Measurements from ENCODE around the gene HNRNPL.
"Not testable (repeated sequence)": the region's sequence is repeated elsewhere in the genome, so short reads cannot be mapped to it uniquely, and the experiment has no call there.

HNRNPL gene

GRCh38 chr19:38815059-38816001 is 34.5 kb downstream of the HNRNPL start:
- Histone ChIP-seq H3K9ac (ENCODE audit: low read length) (no peak overlapping the region), H2AFZ (ENCODE audit: low read length) (no peak overlapping the region), H3K27ac (ENCODE audit: low read length) (no peak overlapping the region), H3K79me2 (ENCODE audit: low read length) (no peaks in the 10 kb centered on the region), H4K20me1 (ENCODE audit: insufficient read depth, low read length) (no peaks in the 10 kb centered on the region), H3K9me3 (replicated peaks; ENCODE audit: insufficient read depth, low read length) (no peaks in the 10 kb centered on the region), H3F3A (ENCODE audit: insufficient read depth, low read length) (no peaks in the 10 kb centered on the region), H3K27me3 (replicated peaks; ENCODE audit: insufficient read depth, low read length) (no peaks in the 10 kb centered on the region), H3K4me3 (ENCODE audit: low read length) (no peak overlapping the region), H3K4me2 (ENCODE audit: low read depth, low read length) (no peak overlapping the region), H3K9me2 (replicated peaks; ENCODE audit: insufficient read depth, low read length) (no peaks in the 10 kb centered on the region), H3K36me3 (replicated peaks; ENCODE audit: insufficient read depth, low read length) (no peaks in the 10 kb centered on the region), H3K4me1 (ENCODE audit: low read length) (no peaks in the 10 kb centered on the region)
- DNase-seq, result no peak
- TF ChIP-seq EZH2phosphoT487 (IDR thresholded peaks at IDR 0.05; ENCODE audit: low read length), result no peak
- TF ChIP-seq EZH2 (optimal IDR thresholded peaks at IDR 0.05; ENCODE audit: low read depth, low read length), result no peak
- no peak for TF ChIP-seq CTCF (IDR thresholded peaks at IDR 0.05; ENCODE audit: low read length)

GRCh38 chr19:38813932-38814331 is 35.9 kb downstream of the HNRNPL start:
- not testable (repeated sequence) for DNase-seq; H3K27ac ChIP-seq (ENCODE audit: low read length); H3K9me2 ChIP-seq (replicated peaks; ENCODE audit: insufficient read depth, low read length); H3K4me1 ChIP-seq (ENCODE audit: low read length); H3K4me3 ChIP-seq (ENCODE audit: low read length); H4K20me1 ChIP-seq (ENCODE audit: insufficient read depth, low read length); H2AFZ ChIP-seq (ENCODE audit: low read length); H3K9ac ChIP-seq (ENCODE audit: low read length); H3K79me2 ChIP-seq (ENCODE audit: low read length); H3K4me2 ChIP-seq (ENCODE audit: low read depth, low read length); H3F3A ChIP-seq (ENCODE audit: insufficient read depth, low read length); H3K36me3 ChIP-seq (replicated peaks; ENCODE audit: insufficient read depth, low read length); H3K27me3 ChIP-seq (replicated peaks; ENCODE audit: insufficient read depth, low read length); H3K9me3 ChIP-seq (replicated peaks; ENCODE audit: insufficient read depth, low read length)

GRCh38 chr19:38813323-38813722 is 36.5 kb downstream of the HNRNPL start:
- no peaks in the 10 kb centered on the region for H3K79me2 ChIP-seq (ENCODE audit: low read length)
- H2AFZ ChIP-seq (ENCODE audit: low read length), result no peak overlapping the region
- H3K27ac ChIP-seq (ENCODE audit: low read length), result no peak overlapping the region
- TF ChIP-seq EZH2 (optimal IDR thresholded peaks at IDR 0.05; ENCODE audit: low read depth, low read length), result no peak
- no peak for TF ChIP-seq EZH2phosphoT487 (IDR thresholded peaks at IDR 0.05; ENCODE audit: low read length)
- TF ChIP-seq CTCF (IDR thresholded peaks at IDR 0.05; ENCODE audit: low read length), result no peak
- H3K4me2 ChIP-seq (ENCODE audit: low read depth, low read length), result no peak overlapping the region
- DNase-seq, result no peak
- H3K27me3 ChIP-seq (replicated peaks; ENCODE audit: insufficient read depth, low read length), result no peaks in the 10 kb centered on the region
- no peaks in the 10 kb centered on the region for H3K9me3 ChIP-seq (replicated peaks; ENCODE audit: insufficient read depth, low read length)
- no peak overlapping the region for H3K4me3 ChIP-seq (ENCODE audit: low read length)
- H3K4me1 ChIP-seq (ENCODE audit: low read length), result no peaks in the 10 kb centered on the region
- no peak overlapping the region for H3K9ac ChIP-seq (ENCODE audit: low read length)
- H3F3A ChIP-seq (ENCODE audit: insufficient read depth, low read length), result no peaks in the 10 kb centered on the region
- H4K20me1 ChIP-seq (ENCODE audit: insufficient read depth, low read length), result no peaks in the 10 kb centered on the region
- H3K36me3 ChIP-seq (replicated peaks; ENCODE audit: insufficient read depth, low read length), result no peaks in the 10 kb centered on the region
- no peaks in the 10 kb centered on the region for H3K9me2 ChIP-seq (replicated peaks; ENCODE audit: insufficient read depth, low read length)

GRCh38 chr19:38812841-38813320 is 36.9 kb downstream of the HNRNPL start, which contains the start of gene LGALS4:
Gene LGALS4, minus strand, starts transcription at chr19:38812945. Its CDS starts 59 bp downstream, at chr19:38812886.
- Histone ChIP-seq H3K4me3 (ENCODE audit: low read length) (no peak within 1 kb of the TSS), H3K79me2 (ENCODE audit: low read length) (no peaks in the 10 kb centered on the region), H3K27me3 (replicated peaks; ENCODE audit: insufficient read depth, low read length) (no peaks in the 10 kb centered on the region), H3K9ac (ENCODE audit: low read length) (no peak within 1 kb of the TSS), H3K9me2 (replicated peaks; ENCODE audit: insufficient read depth, low read length) (no peaks in the 10 kb centered on the region), H3K4me1 (ENCODE audit: low read length) (no peaks in the 10 kb centered on the region), H2AFZ (ENCODE audit: low read length) (no peak within 1 kb of the TSS), H4K20me1 (ENCODE audit: insufficient read depth, low read length) (no peaks in the 10 kb centered on the region), H3F3A (ENCODE audit: insufficient read depth, low read length) (no peaks in the 10 kb centered on the region), H3K27ac (ENCODE audit: low read length) (no peak within 1 kb of the TSS), H3K4me2 (ENCODE audit: low read depth, low read length) (no peak within 1 kb of the TSS), H3K9me3 (replicated peaks; ENCODE audit: insufficient read depth, low read length) (no peaks in the 10 kb centered on the region), H3K36me3 (replicated peaks; ENCODE audit: insufficient read depth, low read length) (no peaks in the 10 kb centered on the region)
- TF ChIP-seq CTCF (IDR thresholded peaks at IDR 0.05; ENCODE audit: low read length), result no peak
- TF ChIP-seq EZH2phosphoT487 (IDR thresholded peaks at IDR 0.05; ENCODE audit: low read length), result no peak
- TF ChIP-seq EZH2 (optimal IDR thresholded peaks at IDR 0.05; ENCODE audit: low read depth, low read length), result no peak
- no peak for DNase-seq
